Skeletal muscle satellite cell (primary cell): ENCODE data around the gene MUC5AC.
"Not testable (repeated sequence)": the region's sequence is repeated elsewhere in the genome, so short reads cannot be mapped to it uniquely, and the experiment has no call there.

Source experiments
- H3K27me3 ChIP-seq: 2 replicates; pipeline ENCODE4 v1.7.0; 2013; ENCODE audit warnings: low read length; ENCODE audit not compliant: control insufficient read depth, insufficient read depth
- H3K36me3 ChIP-seq: 2 replicates; pipeline ENCODE4 v1.7.0; 2013; ENCODE audit warnings: mild to moderate bottlenecking, control low read depth, low read length; ENCODE audit not compliant: insufficient read depth
- H3K4me1 ChIP-seq: 2 replicates; pipeline ENCODE4 v1.7.0; 2013; ENCODE audit warnings: low read length; ENCODE audit not compliant: control insufficient read depth, insufficient read depth
- H3K4me2 ChIP-seq: 2 replicates; pipeline ENCODE4 v1.7.0; 2013; ENCODE audit warnings: mild to moderate bottlenecking, low read length
- H3K4me3 ChIP-seq: 2 replicates; pipeline ENCODE4 v1.7.0; 2013; ENCODE audit warnings: low read length
- H3K9ac ChIP-seq: 2 replicates; pipeline ENCODE4 v1.7.0; 2013; ENCODE audit warnings: mild to moderate bottlenecking, low read depth, low read length, moderate library complexity
- H3K9me3 ChIP-seq: replicated peaks from 2 replicates; pipeline ENCODE4 v1.7.0; 2013; ENCODE audit warnings: mild to moderate bottlenecking, control low read depth, low read length

Gene MUC5AC

GRCh38 chr11:1245717-1246116 lies 88.0 kb downstream of the MUC5AC start:
- H3K27me3 ChIP-seq, H3K9ac ChIP-seq, H3K4me3 ChIP-seq, H3K9me3 ChIP-seq, H3K36me3 ChIP-seq, H3K4me2 ChIP-seq, H3K4me1 ChIP-seq: not testable (repeated sequence)

- not testable (repeated sequence) for H3K36me3 ChIP-seq, H3K9me3 ChIP-seq, H3K9ac ChIP-seq, H3K27me3 ChIP-seq, H3K4me3 ChIP-seq, H3K4me1 ChIP-seq, H3K4me2 ChIP-seq
These were observed 88.5 kb downstream of the MUC5AC start for GRCh38 chr11:1246301-1246700.

GRCh38 chr11:1247026-1247425 lies 89.3 kb downstream of the MUC5AC start:
- H3K4me1 ChIP-seq, H3K4me3 ChIP-seq, H3K4me2 ChIP-seq, H3K9ac ChIP-seq, H3K36me3 ChIP-seq, H3K27me3 ChIP-seq, H3K9me3 ChIP-seq: not testable (repeated sequence)

- H3K4me2 ChIP-seq, H3K9ac ChIP-seq, H3K36me3 ChIP-seq, H3K4me3 ChIP-seq, H3K27me3 ChIP-seq, H3K9me3 ChIP-seq, H3K4me1 ChIP-seq: not testable (repeated sequence)
These were observed 91.2 kb downstream of the MUC5AC start for GRCh38 chr11:1248951-1249350.

GRCh38 chr11:1250411-1250810 lies 92.7 kb downstream of the MUC5AC start:
- not testable (repeated sequence) for H3K9me3 ChIP-seq, H3K36me3 ChIP-seq, H3K4me1 ChIP-seq, H3K27me3 ChIP-seq, H3K4me3 ChIP-seq, H3K9ac ChIP-seq, H3K4me2 ChIP-seq
